ENCODE results near the gene KLHL29.
"Not testable (repeated sequence)": the region's sequence is repeated elsewhere in the genome, so short reads cannot be mapped to it uniquely, and the experiment has no call there.

KLHL29 gene

DNA sequence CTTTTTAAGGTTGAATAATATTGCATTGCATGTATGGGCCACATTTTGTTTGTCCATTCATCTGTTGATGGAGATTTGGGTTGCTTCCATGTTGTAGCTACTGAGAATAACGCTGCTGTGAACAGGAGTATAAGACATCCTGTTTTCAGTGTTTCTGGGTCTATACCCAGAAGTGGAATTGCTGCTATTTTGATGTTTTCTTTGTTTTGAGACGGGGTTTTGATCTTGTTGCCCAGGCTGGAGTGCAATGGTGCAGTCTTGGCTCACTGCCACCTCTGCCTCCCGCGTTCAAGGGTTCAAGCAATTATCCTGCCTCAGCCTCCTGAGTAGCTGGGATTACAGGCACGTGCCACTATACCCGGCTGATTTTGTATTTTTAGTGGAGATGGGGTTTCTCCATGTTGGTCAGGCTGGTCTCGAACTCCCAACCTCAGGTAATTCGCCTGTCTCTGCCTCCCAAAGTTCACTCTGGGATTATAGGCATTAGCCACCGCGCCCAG lies 6.3 kb downstream of the KLHL29 start:
- peaks cover 12% of the 10 kb centered on the region for H3K27me3 ChIP-seq (ENCODE audit: insufficient read depth, low read length)
- H3K36me3 ChIP-seq (ENCODE audit: control insufficient read depth in 1 of 2, insufficient read depth in 2 of 2, low read length in 2 of 2); H3K23ac ChIP-seq (ENCODE audit: low read length); H3K27ac ChIP-seq (ENCODE audit: low read depth, low read length); H2AFZ ChIP-seq (ENCODE audit: insufficient read depth, low read length, poor library complexity); H3K18ac ChIP-seq (ENCODE audit: low read length); H3K9ac ChIP-seq (ENCODE audit: low read length); H4K8ac ChIP-seq (ENCODE audit: low read depth, low read length); H3K4me1 ChIP-seq (ENCODE audit: control insufficient read depth in 1 of 2, insufficient read depth in 2 of 2, low read length in 2 of 2); H2BK5ac ChIP-seq (ENCODE audit: low read depth, low read length, poor library complexity); H3K79me1 ChIP-seq (ENCODE audit: low read length); H2AK5ac ChIP-seq (ENCODE audit: low read length); H4K12ac ChIP-seq (ENCODE audit: low read depth, low read length); H2BK12ac ChIP-seq (ENCODE audit: low read length); H3K79me2 ChIP-seq (ENCODE audit: control insufficient read depth, insufficient read depth, low read length, poor library complexity); H3K4me2 ChIP-seq (ENCODE audit: low read length); H3K4me3 ChIP-seq (ENCODE audit: low read depth, low read length); H3K14ac ChIP-seq (ENCODE audit: low read length); H2BK120ac ChIP-seq (ENCODE audit: insufficient read depth, low read length, poor library complexity); H4K91ac ChIP-seq (ENCODE audit: low read depth, low read length); H3K4ac ChIP-seq (ENCODE audit: low read depth, low read length); DNase-seq; H3K9me3 ChIP-seq (ENCODE audit: insufficient read depth, low read depth, low read length): not testable (repeated sequence)
- no CpG with 5 or more reads among the region's 10 CpGs for WGBS (ENCODE audit: extremely low coverage, insufficient coverage, insufficient read length)

DNA sequence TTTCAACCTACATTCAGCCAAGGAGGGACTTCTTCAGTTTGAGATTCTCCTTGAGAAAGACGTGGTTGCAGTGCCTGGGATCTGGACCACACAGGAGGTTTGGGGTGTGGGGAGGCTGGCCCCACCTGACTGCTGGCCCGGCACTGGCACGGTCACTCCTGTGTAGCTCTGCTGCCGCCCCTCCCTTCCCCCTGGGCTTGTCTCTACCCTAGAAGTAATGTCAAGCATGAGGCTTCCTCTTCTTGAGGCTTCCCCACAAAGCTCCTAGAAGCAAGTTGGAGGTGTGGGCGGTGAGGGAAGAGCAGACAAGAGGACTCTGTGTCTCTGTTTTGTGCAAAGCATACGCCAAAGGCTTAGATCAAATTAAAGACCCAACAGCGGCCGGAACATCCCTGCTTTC lies 8.7 kb downstream of the KLHL29 start:
- Histone ChIP-seq H2BK120ac (ENCODE audit: insufficient read depth, low read length, poor library complexity) (no peak overlapping the region), H3K18ac (ENCODE audit: low read length) (no peak overlapping the region), H3K36me3 (ENCODE audit: control insufficient read depth in 1 of 2, insufficient read depth in 2 of 2, low read length in 2 of 2) (no peaks in the 10 kb centered on the region), H3K9ac (ENCODE audit: low read length) (no peak overlapping the region), H3K14ac (ENCODE audit: low read length) (no peak overlapping the region), H3K79me1 (ENCODE audit: low read length) (no peaks in the 10 kb centered on the region), H3K4me3 (ENCODE audit: low read depth, low read length) (no peak overlapping the region), H3K4me2 (ENCODE audit: low read length) (no peak overlapping the region), H3K27ac (ENCODE audit: low read depth, low read length) (no peak overlapping the region), H4K12ac (ENCODE audit: low read depth, low read length) (no peak overlapping the region), H2BK12ac (ENCODE audit: low read length) (no peak overlapping the region), H4K8ac (ENCODE audit: low read depth, low read length) (no peak overlapping the region), H2BK5ac (ENCODE audit: low read depth, low read length, poor library complexity) (no peak overlapping the region), H3K79me2 (ENCODE audit: control insufficient read depth, insufficient read depth, low read length, poor library complexity) (no peaks in the 10 kb centered on the region), H3K9me3 (ENCODE audit: insufficient read depth, low read depth, low read length) (no peaks in the 10 kb centered on the region), H3K4me1 (ENCODE audit: control insufficient read depth in 1 of 2, insufficient read depth in 2 of 2, low read length in 2 of 2) (no peaks in the 10 kb centered on the region), H2AK5ac (ENCODE audit: low read length) (no peak overlapping the region), H2AFZ (ENCODE audit: insufficient read depth, low read length, poor library complexity) (no peak overlapping the region), H3K4ac (ENCODE audit: low read depth, low read length) (no peak overlapping the region), H3K23ac (ENCODE audit: low read length) (no peak overlapping the region), H3K27me3 (ENCODE audit: insufficient read depth, low read length) (no peaks in the 10 kb centered on the region), H4K91ac (ENCODE audit: low read depth, low read length) (no peak overlapping the region)
- DNase-seq: no peak
- WGBS (ENCODE audit: extremely low coverage, insufficient coverage, insufficient read length): no CpG with 5 or more reads among the region's 8 CpGs

DNA sequence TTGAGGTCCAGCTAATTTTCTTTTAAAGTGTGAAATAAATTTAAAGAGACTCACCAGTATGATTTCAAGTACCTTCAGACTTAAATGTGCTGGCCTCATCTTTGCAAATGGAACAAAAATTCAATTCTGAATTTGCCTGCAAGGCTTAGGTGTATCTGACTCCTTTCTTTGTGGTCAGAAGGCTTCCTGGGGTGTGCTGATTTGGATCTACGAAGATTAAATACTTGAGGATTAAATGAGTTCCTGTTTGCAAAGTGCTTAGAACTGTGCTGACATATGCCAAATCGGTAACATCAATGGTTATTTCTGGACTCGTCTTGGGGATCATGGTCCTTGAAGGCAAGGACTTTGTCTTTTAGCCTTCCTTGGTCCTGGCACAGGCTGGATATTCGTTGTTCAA lies 9.7 kb downstream of the KLHL29 start:
- H3K36me3 ChIP-seq (ENCODE audit: control insufficient read depth in 1 of 2, insufficient read depth in 2 of 2, low read length in 2 of 2): no peaks in the 10 kb centered on the region
- no peak overlapping the region for H3K23ac ChIP-seq (ENCODE audit: low read length)
- no peak overlapping the region for H3K4me2 ChIP-seq (ENCODE audit: low read length)
- no peaks in the 10 kb centered on the region for H3K79me2 ChIP-seq (ENCODE audit: control insufficient read depth, insufficient read depth, low read length, poor library complexity)
- no peak overlapping the region for H3K27ac ChIP-seq (ENCODE audit: low read depth, low read length)
- no peak overlapping the region for H2BK5ac ChIP-seq (ENCODE audit: low read depth, low read length, poor library complexity)
- H3K4me3 ChIP-seq (ENCODE audit: low read depth, low read length): no peak overlapping the region
- no peak overlapping the region for H2BK12ac ChIP-seq (ENCODE audit: low read length)
- no peak overlapping the region for H3K9ac ChIP-seq (ENCODE audit: low read length)
- H2AFZ ChIP-seq (ENCODE audit: insufficient read depth, low read length, poor library complexity): no peak overlapping the region
- no peak overlapping the region for H4K8ac ChIP-seq (ENCODE audit: low read depth, low read length)
- no peak overlapping the region for H2AK5ac ChIP-seq (ENCODE audit: low read length)
- H4K91ac ChIP-seq (ENCODE audit: low read depth, low read length): no peak overlapping the region
- WGBS (ENCODE audit: extremely low coverage, insufficient coverage, insufficient read length): no CpG with 5 or more reads among the region's 4 CpGs
- H3K18ac ChIP-seq (ENCODE audit: low read length): no peak overlapping the region
- no peak overlapping the region for H3K4ac ChIP-seq (ENCODE audit: low read depth, low read length)
- H3K4me1 ChIP-seq (ENCODE audit: control insufficient read depth in 1 of 2, insufficient read depth in 2 of 2, low read length in 2 of 2): no peaks in the 10 kb centered on the region
- no peaks in the 10 kb centered on the region for H3K9me3 ChIP-seq (ENCODE audit: insufficient read depth, low read depth, low read length)
- H4K12ac ChIP-seq (ENCODE audit: low read depth, low read length): no peak overlapping the region
- no peak overlapping the region for H2BK120ac ChIP-seq (ENCODE audit: insufficient read depth, low read length, poor library complexity)
- H3K14ac ChIP-seq (ENCODE audit: low read length): no peak overlapping the region
- DNase-seq: no peak
- H3K27me3 ChIP-seq (ENCODE audit: insufficient read depth, low read length): no peaks in the 10 kb centered on the region
- H3K79me1 ChIP-seq (ENCODE audit: low read length): no peaks in the 10 kb centered on the region

DNA sequence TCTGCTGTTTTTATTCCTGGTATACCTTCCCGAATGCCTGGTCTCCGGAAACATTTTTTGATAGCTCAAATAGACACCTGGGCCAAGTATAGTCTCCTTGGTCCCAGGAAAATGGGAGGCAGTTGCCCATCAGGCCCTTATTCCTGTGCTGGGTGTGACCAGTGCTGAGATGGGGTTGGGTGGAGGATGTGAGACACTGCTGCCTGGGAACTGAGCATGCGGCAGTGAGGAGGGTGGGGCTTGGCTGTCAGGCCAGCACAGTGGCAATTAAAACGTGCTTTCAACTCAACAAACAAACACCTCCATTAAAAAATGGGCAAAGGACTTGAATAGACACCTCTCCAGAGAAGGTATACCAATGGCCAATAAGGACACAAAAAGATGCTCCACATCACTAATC lies 12.5 kb downstream of the KLHL29 start:
- no peaks in the 10 kb centered on the region for H3K27me3 ChIP-seq (ENCODE audit: insufficient read depth, low read length)
- H3K9me3 ChIP-seq (ENCODE audit: insufficient read depth, low read depth, low read length): no peaks in the 10 kb centered on the region
- H4K8ac ChIP-seq (ENCODE audit: low read depth, low read length): no peak overlapping the region
- no peak overlapping the region for H3K4me2 ChIP-seq (ENCODE audit: low read length)
- no peak overlapping the region for H3K9ac ChIP-seq (ENCODE audit: low read length)
- no peak overlapping the region for H3K23ac ChIP-seq (ENCODE audit: low read length)
- no peak overlapping the region for H4K12ac ChIP-seq (ENCODE audit: low read depth, low read length)
- DNase-seq: no peak
- H4K91ac ChIP-seq (ENCODE audit: low read depth, low read length): no peak overlapping the region
- WGBS (ENCODE audit: extremely low coverage, insufficient coverage, insufficient read length): no CpG with 5 or more reads among the region's 4 CpGs
- H3K79me1 ChIP-seq (ENCODE audit: low read length): no peaks in the 10 kb centered on the region
- no peak overlapping the region for H3K4me3 ChIP-seq (ENCODE audit: low read depth, low read length)
- H2BK120ac ChIP-seq (ENCODE audit: insufficient read depth, low read length, poor library complexity): no peak overlapping the region
- H3K27ac ChIP-seq (ENCODE audit: low read depth, low read length): no peak overlapping the region
- H3K18ac ChIP-seq (ENCODE audit: low read length): no peak overlapping the region
- no peak overlapping the region for H2AK5ac ChIP-seq (ENCODE audit: low read length)
- no peak overlapping the region for H2BK5ac ChIP-seq (ENCODE audit: low read depth, low read length, poor library complexity)
- H3K36me3 ChIP-seq (ENCODE audit: control insufficient read depth in 1 of 2, insufficient read depth in 2 of 2, low read length in 2 of 2): no peaks in the 10 kb centered on the region
- no peak overlapping the region for H3K14ac ChIP-seq (ENCODE audit: low read length)
- H3K79me2 ChIP-seq (ENCODE audit: control insufficient read depth, insufficient read depth, low read length, poor library complexity): no peaks in the 10 kb centered on the region
- no peak overlapping the region for H2AFZ ChIP-seq (ENCODE audit: insufficient read depth, low read length, poor library complexity)
- H3K4me1 ChIP-seq (ENCODE audit: control insufficient read depth in 1 of 2, insufficient read depth in 2 of 2, low read length in 2 of 2): peaks cover 0 to 5% of the 10 kb centered on the region in 2 experiments
- H3K4ac ChIP-seq (ENCODE audit: low read depth, low read length): no peak overlapping the region
- H2BK12ac ChIP-seq (ENCODE audit: low read length): no peak overlapping the region
